GM19035 (cell line): ENCODE results near the gene FLT1.
A peak's percentile ranks its signal among the peaks of the same experiment; 100 is the strongest.

ENCODE experiments used
- ATAC-seq: cut with Tn5 transposase; IDR thresholded peaks from one replicate; pipeline ENCODE4 v1.9.1; 2021; ENCODE audit not compliant: unreplicated experiment

FLT1 gene

GRCh38 chr13:28322256-28322905 lies 172.5 kb downstream of the FLT1 start:
- no peak for ATAC-seq

GRCh38 chr13:28321756-28322155 lies 173.2 kb downstream of the FLT1 start:
- no peak for ATAC-seq

- no peak for ATAC-seq
Measured at GRCh38 chr13:28320884-28321574, 173.9 kb downstream of the FLT1 start.

GRCh38 chr13:28320209-28320608 lies 174.7 kb downstream of the FLT1 start:
- no peak for ATAC-seq

GRCh38 chr13:28319528-28319927 lies 175.4 kb downstream of the FLT1 start:
- no peak for ATAC-seq

GRCh38 chr13:28318496-28318895 lies 176.4 kb downstream of the FLT1 start:
- no peak for ATAC-seq

- no peak for ATAC-seq
Measured at GRCh38 chr13:28316836-28317235, 178.1 kb downstream of the FLT1 start.

- ATAC-seq, result no peak
Measured at GRCh38 chr13:28316129-28316528, 178.8 kb downstream of the FLT1 start.

GRCh38 chr13:28314879-28315278 lies 180.0 kb downstream of the FLT1 start:
- no peak for ATAC-seq

- ATAC-seq, result no peak
Measured at GRCh38 chr13:28313579-28313978, 181.3 kb downstream of the FLT1 start.

GRCh38 chr13:28306325-28306724 lies 188.6 kb downstream of the FLT1 start:
- ATAC-seq, result no peak

GRCh38 chr13:28301839-28302238 lies 193.1 kb downstream of the FLT1 start:
- ATAC-seq, result no peak

GRCh38 chr13:28299916-28300315 lies 195.0 kb downstream of the FLT1 start:
- no peak for ATAC-seq

GRCh38 chr13:28297341-28297740 lies 197.6 kb downstream of the FLT1 start:
- ATAC-seq, result no peak

GRCh38 chr13:28286263-28286662 lies 208.7 kb downstream of the FLT1 start:
- no peak for ATAC-seq

- ATAC-seq, result no peak
Measured at GRCh38 chr13:28283600-28283999, 211.3 kb downstream of the FLT1 start.

GRCh38 chr13:28282451-28282850 lies 212.5 kb downstream of the FLT1 start:
- no peak for ATAC-seq

GRCh38 chr13:28273919-28274318 lies 221.0 kb downstream of the FLT1 start:
- no peak for ATAC-seq

- ATAC-seq, result no peak
Measured at GRCh38 chr13:28271056-28271840, 223.7 kb downstream of the FLT1 start.

- peak; percentile 98 for ATAC-seq
Measured at GRCh38 chr13:28268800-28269223, 226.1 kb downstream of the FLT1 start.

GRCh38 chr13:28267497-28267896 lies 227.4 kb downstream of the FLT1 start:
- ATAC-seq, result no peak

GRCh38 chr13:28258417-28258816 lies 236.5 kb downstream of the FLT1 start:
- no peak for ATAC-seq
